Smooth muscle cell (in vitro differentiated cells): ENCODE data around the gene TMEM52B. TPM values are rescaled to one million over a fixed set of nuclear protein-coding genes. Genes with fewer than 3 reads are reported as not detected.

Source experiments
- DNase-seq: peaks from one replicate; lab custom pipeline; 2025; ENCODE audit not compliant: unreplicated experiment; lab: John Stamatoyannopoulos, UW
- H2AFZ ChIP-seq: fragments of 200-600 bp; sonication (generic); 2 replicates; pipeline ENCODE4 v1.6.0; 2016; ENCODE audit warnings: antibody characterized with exemption, low read depth, mild to moderate bottlenecking
- H3F3A ChIP-seq: fragments of 200-600 bp; sonication (generic); 2 replicates; pipeline ENCODE4 v1.6.0; 2017; ENCODE audit warnings: antibody characterized with exemption, low read depth
- H3K27ac ChIP-seq: fragments of 200-600 bp; sonication (generic); 2 replicates; pipeline ENCODE4 v1.5.1; 2016; ENCODE audit warnings: low read depth, mild to moderate bottlenecking
- H3K27me3 ChIP-seq: fragments of 200-600 bp; sonication (generic); 2 replicates; pipeline ENCODE4 v1.6.1; 2016; ENCODE audit warnings: low read depth, mild to moderate bottlenecking
- H3K36me3 ChIP-seq: fragments of 200-600 bp; sonication (generic); 2 replicates; pipeline ENCODE4 v1.5.1; 2016; ENCODE audit warnings: low read depth
- H3K4me1 ChIP-seq: fragments of 200-600 bp; sonication (generic); 2 replicates; pipeline ENCODE4 v1.5.1; 2016; ENCODE audit warnings: low read depth
- H3K4me2 ChIP-seq: fragments of 200-600 bp; sonication (generic); 2 replicates; pipeline ENCODE4 v1.6.0; 2016; ENCODE audit warnings: mild to moderate bottlenecking
- H3K4me3 ChIP-seq: fragments of 200-600 bp; sonication (generic); 2 replicates; pipeline ENCODE4 v1.5.1; 2016; ENCODE audit warnings: mild to moderate bottlenecking
- H3K79me2 ChIP-seq: fragments of 200-600 bp; sonication (generic); 2 replicates; pipeline ENCODE4 v1.6.0; 2016; ENCODE audit warnings: low read depth, mild to moderate bottlenecking
- H3K9ac ChIP-seq: fragments of 200-600 bp; sonication (generic); 2 replicates; pipeline ENCODE4 v1.6.0; 2016; ENCODE audit warnings: low read depth
- H3K9me3 ChIP-seq: fragments of 200-600 bp; sonication (generic); replicated peaks from 2 replicates; pipeline ENCODE4 v1.5.1; 2016; ENCODE audit warnings: low read depth
- H4K20me1 ChIP-seq: fragments of 200-600 bp; sonication (generic); 2 replicates; pipeline ENCODE4 v1.6.0; 2016; ENCODE audit warnings: low read depth
- WGBS: methylation state at CpG from one replicate; pipeline ENCODE4 v1.1.7; 2016; ENCODE audit warnings: low lambda C conversion rate; 5-methylcytosine and 5-hydroxymethylcytosine counted together
- polyA plus RNA-seq: library from polyadenylated mRNA; unstranded; fragments of >200 nt; fragmentation: Nextera tagmentation; extraction: Ambion mirVana; gene quantifications from 2 replicates; pipeline ENCODE4 v1.2.1, GENCODE V29; 2016
- total RNA-seq: library from RNA; depleted of rRNA; stranded (reverse); fragments of >200 nt; gene quantifications from 2 replicates; pipeline ENCODE4 v1.2.3, GENCODE V29; 2014
- TF ChIP-seq, protein P1 (sequence below): fragments of 200-600 bp; sonication (generic); IDR thresholded peaks from 2 replicates; pipeline ENCODE4 v1.5.1; 2017; ENCODE audit warnings: borderline replicate concordance, mild to moderate bottlenecking, antibody characterized with exemption; ENCODE audit not compliant: insufficient read depth, poor library complexity, severe bottlenecking

The TMEM52B gene
- total and polyA plus RNA-seq, 2 experiments from 2014 or later = 0.77 to 2.0 TPM

DNA sequence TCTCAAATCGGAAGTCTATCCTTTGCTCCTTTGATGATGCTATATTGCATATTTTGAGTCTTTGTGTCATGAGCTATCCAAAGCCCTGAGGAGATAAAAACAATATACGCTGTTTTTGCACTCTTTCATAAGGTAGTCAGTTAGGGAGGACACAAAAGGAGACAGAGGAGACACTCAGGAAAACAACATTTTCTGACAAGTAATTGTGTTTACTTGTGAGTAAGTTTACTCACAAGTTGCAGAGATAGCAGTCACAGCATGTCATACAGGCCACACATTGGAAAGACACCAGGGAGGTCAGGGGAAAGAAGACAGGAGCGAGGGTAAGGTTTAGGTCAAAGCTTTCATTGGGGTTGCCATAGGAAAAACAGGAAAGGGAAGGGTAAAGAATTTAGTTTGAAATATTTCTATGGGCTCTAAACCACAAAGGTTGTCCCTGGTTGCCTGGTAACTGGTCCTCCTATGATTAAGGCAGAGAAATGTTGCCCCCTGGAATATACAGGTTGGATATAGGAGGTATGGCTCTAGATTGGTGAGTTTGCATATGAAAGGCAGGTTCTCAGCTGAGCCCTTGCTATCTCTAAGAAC, 26.5 kb downstream of the TMEM52B start:
- Histone ChIP-seq H2AFZ (no peak overlapping the region), H3K4me3 (no peak overlapping the region), H3K36me3 (no peaks in the 10 kb centered on the region), H3K9me3 (no peaks in the 10 kb centered on the region), H3K27ac (peak overlapping the region; percentile 85), H3F3A (no peaks in the 10 kb centered on the region), H3K4me2 (no peak overlapping the region), H4K20me1 (no peaks in the 10 kb centered on the region), H3K27me3 (no peaks in the 10 kb centered on the region), H3K4me1 (no peaks in the 10 kb centered on the region), H3K9ac (peak overlapping the region; percentile 63), H3K79me2 (no peaks in the 10 kb centered on the region)
- DNase-seq = no peak
- WGBS = 49% methylated on average over 3 of the region's 3 CpGs
- TF ChIP-seq, protein P1, sequence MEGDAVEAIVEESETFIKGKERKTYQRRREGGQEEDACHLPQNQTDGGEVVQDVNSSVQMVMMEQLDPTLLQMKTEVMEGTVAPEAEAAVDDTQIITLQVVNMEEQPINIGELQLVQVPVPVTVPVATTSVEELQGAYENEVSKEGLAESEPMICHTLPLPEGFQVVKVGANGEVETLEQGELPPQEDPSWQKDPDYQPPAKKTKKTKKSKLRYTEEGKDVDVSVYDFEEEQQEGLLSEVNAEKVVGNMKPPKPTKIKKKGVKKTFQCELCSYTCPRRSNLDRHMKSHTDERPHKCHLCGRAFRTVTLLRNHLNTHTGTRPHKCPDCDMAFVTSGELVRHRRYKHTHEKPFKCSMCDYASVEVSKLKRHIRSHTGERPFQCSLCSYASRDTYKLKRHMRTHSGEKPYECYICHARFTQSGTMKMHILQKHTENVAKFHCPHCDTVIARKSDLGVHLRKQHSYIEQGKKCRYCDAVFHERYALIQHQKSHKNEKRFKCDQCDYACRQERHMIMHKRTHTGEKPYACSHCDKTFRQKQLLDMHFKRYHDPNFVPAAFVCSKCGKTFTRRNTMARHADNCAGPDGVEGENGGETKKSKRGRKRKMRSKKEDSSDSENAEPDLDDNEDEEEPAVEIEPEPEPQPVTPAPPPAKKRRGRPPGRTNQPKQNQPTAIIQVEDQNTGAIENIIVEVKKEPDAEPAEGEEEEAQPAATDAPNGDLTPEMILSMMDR = no peak

DNA sequence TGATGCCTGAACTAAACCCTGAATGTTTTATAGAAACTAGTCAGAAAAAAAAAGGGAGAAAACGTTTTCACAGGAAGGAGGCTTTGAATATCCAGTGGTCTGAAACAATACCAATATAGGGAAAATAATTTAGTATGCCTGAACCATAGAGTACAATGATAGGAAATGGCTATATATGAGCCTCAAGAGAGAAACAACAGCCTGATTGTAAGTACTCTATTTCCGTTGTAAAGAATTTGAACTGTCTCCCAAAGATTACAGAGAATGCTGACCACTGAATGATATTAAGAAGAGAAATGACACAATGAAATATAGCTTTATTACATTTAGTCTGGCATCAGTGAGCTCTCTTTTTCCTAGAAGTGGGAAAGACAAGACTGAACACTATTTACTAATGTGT, 28.3 kb downstream of the TMEM52B start:
- no peaks in the 10 kb centered on the region for H4K20me1 ChIP-seq
- WGBS = 83% methylated on average over 2 of the region's 2 CpGs
- TF ChIP-seq, protein P1 = no peak
- H3K4me1 ChIP-seq = no peaks in the 10 kb centered on the region
- H3K27me3 ChIP-seq = no peaks in the 10 kb centered on the region
- H3K4me2 ChIP-seq = no peak overlapping the region
- no peak overlapping the region for H3K27ac ChIP-seq
- no peaks in the 10 kb centered on the region for H3K36me3 ChIP-seq
- no peak overlapping the region for H2AFZ ChIP-seq
- H3K79me2 ChIP-seq = no peaks in the 10 kb centered on the region
- H3K9me3 ChIP-seq = no peaks in the 10 kb centered on the region
- no peaks in the 10 kb centered on the region for H3F3A ChIP-seq
- no peak overlapping the region for H3K9ac ChIP-seq
- no peak overlapping the region for H3K4me3 ChIP-seq
- no peak for DNase-seq

DNA sequence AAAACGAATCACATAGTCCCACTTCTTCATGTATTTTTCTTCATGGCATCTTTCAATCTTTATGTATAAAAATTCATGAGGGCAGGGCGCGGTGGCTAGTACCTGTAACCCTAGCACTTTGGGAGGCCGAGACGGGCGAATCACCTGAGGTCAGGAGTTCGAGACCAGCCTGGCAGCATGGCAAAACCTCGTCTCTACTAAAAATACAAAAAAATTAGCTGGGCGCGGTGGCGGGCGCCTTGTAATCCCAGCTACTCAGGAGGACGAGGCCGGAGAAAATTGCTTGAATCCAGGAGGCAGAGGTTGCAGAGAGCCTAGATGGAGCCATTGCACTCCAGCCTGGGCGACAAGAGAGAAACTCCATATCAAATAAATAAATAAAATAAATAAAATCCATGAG, 31.4 kb downstream of the TMEM52B start:
- peaks cover 11% of the 10 kb centered on the region for H4K20me1 ChIP-seq
- TF ChIP-seq, protein P1 = no peak
- H3K27me3 ChIP-seq = peaks cover 2% of the 10 kb centered on the region
- H3K9ac ChIP-seq = no peak overlapping the region
- H3K4me1 ChIP-seq = peaks cover 2% of the 10 kb centered on the region
- WGBS = 96% methylated on average over 15 of the region's 15 CpGs
- H3K4me3 ChIP-seq = no peak overlapping the region
- peaks cover 8% of the 10 kb centered on the region for H3F3A ChIP-seq
- DNase-seq = no peak
- H2AFZ ChIP-seq = no peak overlapping the region
- peaks cover 12% of the 10 kb centered on the region for H3K79me2 ChIP-seq
- no peaks in the 10 kb centered on the region for H3K36me3 ChIP-seq
- H3K9me3 ChIP-seq = no peaks in the 10 kb centered on the region
- no peak overlapping the region for H3K27ac ChIP-seq
- no peak overlapping the region for H3K4me2 ChIP-seq
